Esophagus (tissue), 2 donors: ENCODE data around the gene PREP. TPM values are rescaled to one million over a fixed set of nuclear protein-coding genes. Genes with fewer than 3 reads are reported as not detected.

Experiments used
- H3K27ac ChIP-seq, 2 donors: one replicate each; pipeline ENCODE4 v1.5.1; 2013; ENCODE audit warnings: low read depth in 2 of 2, mild to moderate bottlenecking in 2 of 2, inconsistent platforms in 1 of 2, low read length in 1 of 2, moderate library complexity in 1 of 2
- H3K27me3 ChIP-seq, 2 donors: one replicate each; pipeline ENCODE4 v1.6.1; 2013; ENCODE audit warnings: low read length in 2 of 2, control low read depth in 1 of 2, mild to moderate bottlenecking in 1 of 2; ENCODE audit not compliant: insufficient read depth in 2 of 2, control insufficient read depth in 1 of 2
- H3K36me3 ChIP-seq, 2 donors: one replicate each; pipeline ENCODE4 v1.6.1; 2013; ENCODE audit warnings: low read length in 1 of 2; ENCODE audit not compliant: control insufficient read depth in 2 of 2, insufficient read depth in 2 of 2
- H3K4me1 ChIP-seq, 2 donors: one replicate each; pipeline ENCODE4 v1.6.1; 2013; ENCODE audit warnings: low read length in 1 of 2; ENCODE audit not compliant: control insufficient read depth in 2 of 2, insufficient read depth in 2 of 2
- H3K4me3 ChIP-seq, 2 donors: one replicate each; pipeline ENCODE4 v1.5.1; 2013; ENCODE audit warnings: low read length in 2 of 2, mild to moderate bottlenecking in 2 of 2, low read depth in 1 of 2, moderate library complexity in 1 of 2
- H3K9me3 ChIP-seq, 2 donors: one replicate each; pipeline ENCODE4 v1.6.1; 2013; ENCODE audit warnings: mild to moderate bottlenecking in 2 of 2, low read depth in 1 of 2, low read length in 1 of 2, moderate library complexity in 1 of 2; ENCODE audit not compliant: control insufficient read depth in 2 of 2, insufficient read depth in 1 of 2
- WGBS, 2 donors: extraction: QIAGEN DNeasy Blood & Tissue Kit; methylation state at CpG; one replicate each; pipeline ENCODE4 v1.1.7; 2013; 5-methylcytosine and 5-hydroxymethylcytosine counted together
- polyA plus RNA-seq, 2 donors: library from polyadenylated mRNA; stranded (reverse); fragments of 200-250 nt; gene quantifications; one replicate each; pipeline ENCODE4 v1.2.3, GENCODE V29; 2013
- donor health status: healthy with polysubstance abuse.
- donor health status: Bipolar disorder and iron deficiency.

PREP gene
- polyA plus RNA-seq, 2 donors: 11.2 to 17.4 TPM

GRCh38 chr6:105400501-105400900, 2.4 kb downstream of the PREP start:
- peaks cover 0 to 2% of the 10 kb centered on the region in 2 donors for H3K36me3 ChIP-seq
- no peaks in the 10 kb centered on the region for H3K27me3 ChIP-seq
- H3K27ac ChIP-seq: no peak overlapping the region
- peaks cover 0 to 4% of the 10 kb centered on the region in 2 donors for H3K4me1 ChIP-seq
- WGBS, 2 donors: 90 to 92% methylated on average over 3 of the region's 3 CpGs
- H3K4me3 ChIP-seq: no peak overlapping the region
- H3K9me3 ChIP-seq: no peaks in the 10 kb centered on the region

- 78 to 93% methylated on average over 5 of the region's 5 CpGs for WGBS, 2 donors
- H3K27me3 ChIP-seq: no peaks in the 10 kb centered on the region
- H3K9me3 ChIP-seq: no peaks in the 10 kb centered on the region
- H3K27ac ChIP-seq: no peak overlapping the region
- peaks cover 0 to 2% of the 10 kb centered on the region in 2 donors for H3K36me3 ChIP-seq
- no peak overlapping the region for H3K4me3 ChIP-seq
- H3K4me1 ChIP-seq: peaks cover 0 to 4% of the 10 kb centered on the region in 2 donors
These were observed 4.0 kb downstream of the PREP start for GRCh38 chr6:105398859-105399258.

GRCh38 chr6:105397987-105398386, 4.9 kb downstream of the PREP start:
- H3K36me3 ChIP-seq: peaks cover 0 to 2% of the 10 kb centered on the region in 2 donors
- 61 to 62% methylated on average over 6 of the region's 6 CpGs for WGBS, 2 donors

DNA sequence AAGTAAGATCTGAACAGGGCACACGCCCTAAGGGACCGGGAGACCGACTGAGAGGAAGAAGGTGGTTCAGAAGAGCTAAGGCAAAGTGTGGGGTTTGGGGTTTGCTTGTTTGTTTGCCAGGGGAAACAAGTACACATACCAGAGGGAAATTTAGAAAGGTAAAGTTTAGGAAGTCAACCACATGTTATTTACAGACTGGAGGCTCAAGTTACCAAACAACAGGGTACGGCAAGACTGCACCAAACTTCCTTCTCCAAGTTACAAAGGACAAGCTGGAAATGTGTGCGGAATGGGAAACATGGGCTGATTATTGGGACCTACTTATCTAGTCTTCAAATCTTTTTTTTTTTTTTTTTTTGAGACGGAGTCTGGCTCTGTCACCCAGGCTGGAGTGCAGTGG, 11.2 kb downstream of the PREP start:
- Histone ChIP-seq H3K27me3 (no peaks in the 10 kb centered on the region), H3K9me3 (no peaks in the 10 kb centered on the region), H3K27ac (no peak overlapping the region), H3K4me3 (no peak overlapping the region), H3K4me1 (no peaks in the 10 kb centered on the region), H3K36me3 (peaks cover 0 to 5% of the 10 kb centered on the region in 2 donors)
- WGBS, 2 donors: 94 to 97% methylated on average over 5 to 6 of the region's 6 CpGs

More at GRCh38 chr6:105397987-105398386, 4.9 kb downstream of the PREP start:
- Histone ChIP-seq H3K27me3 (no peaks in the 10 kb centered on the region), H3K27ac (no peak overlapping the region), H3K4me3 (no peak overlapping the region), H3K9me3 (no peaks in the 10 kb centered on the region), H3K4me1 (peaks cover 0 to 4% of the 10 kb centered on the region in 2 donors)

DNA sequence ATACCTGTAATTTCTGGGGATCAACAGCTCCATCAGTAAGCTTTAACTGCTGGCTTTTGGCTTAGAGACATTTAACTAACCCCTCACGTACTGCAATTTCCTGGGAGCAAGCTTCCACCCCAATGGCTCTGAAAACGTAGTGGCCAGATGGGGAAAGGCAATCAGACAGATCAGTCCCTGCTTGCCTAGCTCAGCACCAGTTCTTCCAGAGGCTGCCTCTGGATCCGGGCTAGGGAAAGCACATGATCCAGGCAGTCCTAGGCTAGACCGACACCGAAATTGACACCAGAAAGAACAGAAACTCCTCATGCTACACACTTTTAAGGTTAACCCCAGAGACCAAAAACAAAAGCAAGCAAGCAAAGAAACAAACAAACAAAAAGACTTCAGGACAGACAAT, 13.3 kb downstream of the PREP start:
- Histone ChIP-seq H3K27me3 (no peaks in the 10 kb centered on the region), H3K9me3 (no peaks in the 10 kb centered on the region), H3K4me1 (no peaks in the 10 kb centered on the region), H3K4me3 (no peak overlapping the region), H3K27ac (no peak overlapping the region), H3K36me3 (peaks cover 0 to 3% of the 10 kb centered on the region in 2 donors)
- WGBS, 2 donors: 82 to 83% methylated on average over 5 of the region's 5 CpGs

DNA sequence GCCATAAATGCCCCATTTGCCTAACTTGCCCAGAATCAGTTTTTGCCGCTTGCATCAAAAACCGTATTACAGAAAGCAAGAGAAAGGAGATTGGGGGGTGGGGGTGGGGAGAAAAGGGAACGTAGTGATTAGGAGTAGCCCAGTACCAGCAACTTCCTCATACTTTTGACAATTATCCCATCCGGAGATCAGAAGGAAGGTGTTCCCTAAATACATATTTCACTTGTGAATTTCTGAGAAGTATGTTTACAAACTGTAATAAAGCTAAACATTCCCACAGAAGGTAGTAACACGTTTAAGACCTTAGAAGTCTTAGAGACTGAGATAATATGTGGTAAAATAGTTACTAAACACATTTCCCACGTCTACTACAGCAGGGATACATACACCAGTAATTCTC, 14.5 kb downstream of the PREP start:
- 68 to 75% methylated on average over 6 of the region's 6 CpGs for WGBS, 2 donors

DNA sequence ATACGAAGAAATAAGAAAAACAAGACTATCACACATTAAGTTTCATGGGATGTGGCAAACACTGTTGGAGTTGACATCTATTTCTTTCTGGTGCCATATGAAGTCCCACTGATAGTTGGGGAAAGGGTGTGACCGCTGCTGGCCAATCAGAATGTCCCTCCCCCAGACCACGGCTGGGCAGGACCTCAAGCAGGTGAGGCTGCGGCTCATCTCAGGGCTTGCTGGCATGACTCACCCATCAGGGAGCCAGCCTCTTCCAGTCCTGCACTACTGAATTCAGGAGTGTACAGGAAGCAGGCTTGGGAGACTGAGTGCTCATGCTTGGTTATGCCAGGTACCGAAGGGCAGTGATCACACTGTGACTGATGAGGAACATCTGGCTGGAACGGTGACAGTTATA, 18.9 kb downstream of the PREP start:
- Histone ChIP-seq H3K27me3 (no peaks in the 10 kb centered on the region), H3K27ac (no peak overlapping the region), H3K9me3 (no peaks in the 10 kb centered on the region), H3K4me3 (no peak overlapping the region), H3K36me3 (peaks cover 0 to 2% of the 10 kb centered on the region in 2 donors), H3K4me1 (peaks cover 0 to 4% of the 10 kb centered on the region in 2 donors)
- 71 to 78% methylated on average over 6 of the region's 6 CpGs for WGBS, 2 donors

More for the DNA sequence above, 14.5 kb downstream of the PREP start:
- Histone ChIP-seq H3K9me3 (no peaks in the 10 kb centered on the region), H3K27me3 (no peaks in the 10 kb centered on the region), H3K4me3 (no peak overlapping the region), H3K36me3 (peaks cover 0 to 5% of the 10 kb centered on the region in 2 donors), H3K4me1 (peaks cover 0 to 4% of the 10 kb centered on the region in 2 donors), H3K27ac (no peak overlapping the region)

DNA sequence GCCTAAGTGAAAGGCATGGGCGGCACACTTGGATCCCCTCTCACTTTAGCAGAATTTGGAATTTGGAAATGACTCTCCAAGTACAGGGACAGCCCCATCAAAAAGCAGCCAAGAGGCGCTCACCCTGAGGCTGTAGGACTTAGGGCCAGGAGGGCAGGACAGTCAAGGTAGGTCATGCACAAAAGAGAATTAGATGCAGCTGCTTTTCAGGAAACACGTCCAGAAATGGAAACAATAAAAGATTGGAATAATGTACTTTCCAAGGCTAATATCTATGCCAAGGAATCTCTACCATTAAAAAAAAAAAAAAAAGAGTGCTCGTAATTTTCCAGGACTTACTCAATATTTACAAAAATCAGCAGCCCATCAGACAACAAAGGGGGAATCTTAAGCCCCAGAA, 19.9 kb downstream of the PREP start:
- no peak overlapping the region for H3K4me3 ChIP-seq
- no peak overlapping the region for H3K27ac ChIP-seq
- no peaks in the 10 kb centered on the region for H3K27me3 ChIP-seq
- 46 to 62% methylated on average over 4 of the region's 4 CpGs for WGBS, 2 donors
- H3K36me3 ChIP-seq: peaks cover 0 to 2% of the 10 kb centered on the region in 2 donors
- H3K4me1 ChIP-seq: peaks cover 0 to 4% of the 10 kb centered on the region in 2 donors
- H3K9me3 ChIP-seq: no peaks in the 10 kb centered on the region

GRCh38 chr6:105382496-105382895, 20.4 kb downstream of the PREP start:
- Histone ChIP-seq H3K36me3 (peaks cover 0 to 2% of the 10 kb centered on the region in 2 donors), H3K9me3 (no peaks in the 10 kb centered on the region), H3K27me3 (no peaks in the 10 kb centered on the region), H3K27ac (no peak overlapping the region), H3K4me3 (no peak overlapping the region), H3K4me1 (peaks cover 0 to 4% of the 10 kb centered on the region in 2 donors)
- WGBS, 2 donors: 52 to 58% methylated on average over 2 of the region's 2 CpGs

- 81 to 85% methylated on average over 2 of the region's 2 CpGs for WGBS, 2 donors
- no peak overlapping the region for H3K27ac ChIP-seq
- H3K4me3 ChIP-seq: no peak overlapping the region
- peaks cover 0 to 4% of the 10 kb centered on the region in 2 donors for H3K4me1 ChIP-seq
- peaks cover 0 to 2% of the 10 kb centered on the region in 2 donors for H3K36me3 ChIP-seq
- no peaks in the 10 kb centered on the region for H3K27me3 ChIP-seq
- H3K9me3 ChIP-seq: no peaks in the 10 kb centered on the region
These were observed 22.2 kb downstream of the PREP start for GRCh38 chr6:105380634-105381033.
